SK-MEL-5 (cell line): ENCODE results near the gene YTHDC2. TPM values are rescaled to one million over a fixed set of nuclear protein-coding genes. Genes with fewer than 3 reads are reported as not detected.
A peak's percentile ranks its signal among the peaks of the same experiment; 100 is the strongest.
"Not testable (repeated sequence)": the region's sequence is repeated elsewhere in the genome, so short reads cannot be mapped to it uniquely, and the experiment has no call there.

ENCODE experiments used
- DNase-seq: peaks from one replicate; pipeline ENCODE4 v3.0.0-alpha.2; 2016; ENCODE audit warnings: low read depth, low spot score
- in situ Hi-C: cut with HindIII; loops from 2 replicates; pipeline ENCODE4 v1.10.0; 2016; ENCODE audit warnings: low sequenced_read_pairs, high pct_unique_total_duplicates, low pct_unique_long_range_greater_than_20kb
- total RNA-seq: library from RNA; depleted of rRNA; stranded (reverse); fragments of >200 nt; shearing (Covaris generic); gene quantifications from 2 replicates; pipeline ENCODE4 v1.2.3, GENCODE V29; 2014

Gene YTHDC2
- total RNA-seq, 1 experiment from 2014 or later, result 15.3 TPM

GRCh38 chr5:113572716-113573115 is 59.2 kb downstream of the YTHDC2 start:
- in situ Hi-C loops, result no loop called here
- DNase-seq, result no peak

- in situ Hi-C loops, result no loop called here
- DNase-seq, result no peak
Measured at GRCh38 chr5:113574417-113574816, 60.9 kb downstream of the YTHDC2 start.

GRCh38 chr5:113575074-113575473 is 61.6 kb downstream of the YTHDC2 start:
- in situ Hi-C loops, result no loop called here
- DNase-seq, result no peak

- no peak for DNase-seq
- in situ Hi-C loops, result no loop called here
Measured at GRCh38 chr5:113578091-113578490, 64.6 kb downstream of the YTHDC2 start.

DNA sequence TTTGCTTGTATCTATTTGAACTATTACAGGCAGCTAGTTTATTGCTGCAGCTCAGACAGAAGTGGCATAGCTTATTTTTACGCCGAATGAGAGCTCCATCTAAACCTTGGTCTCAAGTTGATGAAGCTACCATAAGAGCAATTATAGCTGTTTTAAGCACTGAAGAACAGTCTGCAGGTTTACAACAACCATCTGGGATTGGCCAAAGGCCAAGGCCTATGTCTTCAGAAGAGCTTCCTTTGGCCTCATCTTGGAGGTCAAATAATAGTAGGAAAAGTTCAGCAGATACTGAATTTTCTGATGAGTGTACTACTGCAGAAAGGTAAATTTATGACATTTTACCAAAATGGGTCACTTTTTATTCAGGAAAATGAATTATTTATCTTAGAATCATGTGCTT is 67.9 kb downstream of the YTHDC2 start:
- in situ Hi-C loops, result no loop called here
- no peak for DNase-seq

DNA sequence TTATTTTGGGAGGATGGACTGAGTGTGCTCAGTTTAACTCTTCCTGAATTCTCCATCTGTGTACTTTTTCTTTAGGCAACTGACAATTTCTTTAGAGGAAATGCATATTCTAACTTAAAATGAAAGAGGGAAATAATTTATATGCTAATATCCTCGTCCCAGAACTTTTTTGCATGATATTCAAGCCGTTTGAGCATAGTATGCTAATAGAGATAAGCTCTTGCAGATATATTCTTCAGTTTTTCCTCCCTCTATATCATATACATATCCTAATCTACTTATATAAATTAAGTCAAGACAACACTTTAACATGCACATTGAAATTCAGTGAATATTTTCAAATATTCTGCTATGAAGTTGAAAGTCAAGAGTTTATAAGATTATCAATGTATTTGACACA is 84.7 kb downstream of the YTHDC2 start:
- in situ Hi-C loops, result no loop called here
- DNase-seq, result no peak

DNA sequence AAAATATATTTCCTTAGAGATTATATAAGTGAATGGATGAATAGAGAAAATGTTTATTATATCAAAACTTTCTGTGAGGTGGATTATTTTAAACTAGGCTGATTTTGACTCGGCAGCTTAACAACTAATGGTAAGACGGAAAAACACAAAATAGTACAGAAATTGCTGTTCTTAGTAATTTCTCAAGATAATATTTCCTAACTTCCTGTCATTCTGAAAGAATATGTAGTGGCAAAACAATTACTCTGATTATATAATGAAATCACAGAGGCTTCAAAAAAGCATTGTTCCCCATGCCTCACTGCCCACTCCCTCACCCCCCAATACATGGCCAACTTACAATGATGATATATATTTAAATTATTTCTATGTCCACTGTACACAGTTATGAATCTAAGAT is 85.4 kb downstream of the YTHDC2 start:
- no peak for DNase-seq
- in situ Hi-C loops, result no loop called here

DNA sequence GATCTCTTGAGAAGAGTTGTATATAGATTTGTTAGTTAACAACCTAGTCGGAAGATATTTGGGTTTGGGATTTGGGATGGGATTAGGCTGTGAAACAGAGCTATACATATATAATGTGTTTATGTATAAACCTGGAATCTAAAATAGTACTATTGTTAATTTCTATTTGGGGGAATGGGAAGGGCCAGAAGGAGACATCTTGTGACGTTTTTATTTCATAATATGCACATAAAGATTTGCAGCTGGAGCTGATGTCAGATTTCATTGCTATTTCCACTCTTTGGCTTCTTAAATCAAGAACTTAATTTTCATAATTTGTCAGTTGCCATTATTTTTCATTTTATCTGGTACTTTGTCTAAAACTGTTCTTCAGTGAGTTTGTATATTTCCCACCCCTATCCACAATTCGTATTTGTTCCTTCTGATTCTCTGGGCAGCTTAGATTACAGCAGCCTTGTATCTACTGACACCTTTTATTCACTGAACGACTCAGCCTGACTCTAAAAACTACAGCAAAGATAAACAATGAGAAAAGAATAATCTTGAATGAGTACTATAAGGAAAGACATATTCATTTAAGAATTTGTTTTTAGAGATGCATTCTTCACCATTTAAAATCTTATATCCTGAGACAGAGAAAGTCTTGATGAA is 86.9 kb downstream of the YTHDC2 start:
- in situ Hi-C loops, result no loop called here
- no peak for DNase-seq

GRCh38 chr5:113601423-113601822 is 87.9 kb downstream of the YTHDC2 start:
- in situ Hi-C loops, result no loop called here
- no peak for DNase-seq

DNA sequence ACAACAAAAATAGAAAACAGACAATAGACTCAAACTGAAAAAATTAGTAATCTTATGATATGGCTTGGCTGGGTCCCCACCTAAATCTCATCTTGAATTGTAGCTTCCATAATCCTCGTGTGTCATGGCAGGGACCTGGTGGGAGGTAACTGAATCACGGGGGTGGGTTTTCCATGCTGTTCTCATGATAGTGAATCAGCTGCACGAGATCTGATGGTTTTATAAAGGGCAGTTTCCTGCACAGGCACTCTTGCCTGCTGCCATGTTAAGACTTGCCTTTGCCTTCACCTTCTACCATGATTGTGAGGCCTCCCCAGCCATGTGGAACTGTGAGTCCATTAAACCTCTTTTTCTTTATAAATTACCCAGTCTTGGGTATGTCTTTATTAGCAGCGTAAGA is 89.8 kb downstream of the YTHDC2 start:
- in situ Hi-C loops, DNase-seq: not testable (repeated sequence)

GRCh38 chr5:113606298-113607134 is 93.0 kb downstream of the YTHDC2 start:
- in situ Hi-C loops, result no loop called here
- DNase-seq, result peak; percentile 85

- in situ Hi-C loops, result no loop called here
- no peak for DNase-seq
Measured at GRCh38 chr5:113607361-113607760, 93.9 kb downstream of the YTHDC2 start.

DNA sequence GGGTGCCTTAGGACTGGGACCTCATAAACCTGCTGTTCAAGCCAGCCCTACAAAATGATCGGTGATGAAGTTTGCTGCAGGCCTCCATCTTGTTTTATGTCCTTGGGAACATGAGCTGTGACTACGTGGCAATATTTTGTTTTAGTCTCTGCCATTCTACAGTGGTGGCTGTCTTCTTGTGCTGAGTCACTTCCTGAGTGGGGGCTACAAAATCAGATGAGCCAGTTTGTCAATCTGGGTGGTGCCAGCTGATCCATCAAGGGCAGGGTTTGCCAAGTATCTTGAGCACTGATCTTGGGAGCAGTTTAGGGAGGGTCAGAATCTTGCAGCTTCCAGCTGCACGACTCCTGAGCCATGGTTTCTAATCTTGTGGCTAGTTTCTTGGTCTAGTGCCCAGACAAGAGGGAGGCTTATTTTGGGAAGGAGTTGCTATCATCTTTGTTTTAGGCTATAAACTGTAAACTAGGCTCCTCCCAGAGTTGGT is 94.7 kb downstream of the YTHDC2 start:
- in situ Hi-C loops, result no loop called here
- DNase-seq, result no peak

DNA sequence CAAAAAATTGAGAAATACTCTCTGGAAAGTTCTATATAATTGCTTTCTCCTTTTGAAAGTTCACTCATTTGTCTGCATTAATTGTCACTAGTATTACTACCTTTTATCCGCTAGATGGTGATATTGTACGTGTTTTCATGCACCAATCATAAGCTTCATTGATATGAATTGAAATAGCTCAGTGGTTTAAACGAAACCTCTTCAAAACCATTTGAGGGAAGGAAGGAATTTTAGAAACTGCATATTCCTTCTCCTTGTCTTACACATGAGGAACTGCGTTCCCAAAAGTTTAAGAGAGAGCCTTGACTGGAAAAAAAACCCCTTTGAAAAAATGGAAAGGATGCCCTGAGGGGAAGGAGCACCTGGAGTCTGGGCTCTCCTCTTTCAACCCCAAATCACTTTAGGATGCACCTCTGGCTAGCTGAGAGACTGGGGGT is 98.6 kb downstream of the YTHDC2 start:
- DNase-seq, result peak; percentile 64
- in situ Hi-C loops, result no loop called here

- in situ Hi-C loops, result no loop called here
- no peak for DNase-seq
Measured at GRCh38 chr5:113614191-113614590, 100.7 kb downstream of the YTHDC2 start.

GRCh38 chr5:113615708-113616107 is 102.2 kb downstream of the YTHDC2 start:
- in situ Hi-C loops, result no loop called here
- no peak for DNase-seq

- no peak for DNase-seq
- in situ Hi-C loops, result no loop called here
Measured at GRCh38 chr5:113617191-113617796, 103.8 kb downstream of the YTHDC2 start.

DNA sequence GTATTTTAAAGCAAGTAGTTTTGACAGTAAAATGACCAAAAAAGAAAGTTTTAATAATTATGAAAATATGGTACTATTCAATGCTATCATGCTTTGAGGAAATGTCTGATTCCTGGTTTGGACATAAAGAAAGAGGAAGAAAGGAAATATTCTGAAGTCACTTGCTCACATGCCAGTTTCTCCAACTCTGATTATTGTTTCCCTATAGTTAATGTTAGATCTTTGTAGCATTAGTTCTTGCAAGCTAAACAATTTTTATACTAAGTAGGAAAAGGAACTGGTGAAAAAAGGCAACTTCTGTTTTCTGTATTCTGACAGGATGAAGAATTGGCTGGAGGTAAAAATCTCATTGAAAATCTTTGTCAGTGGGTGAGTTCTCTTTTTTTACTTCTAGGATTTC is 119.5 kb downstream of the YTHDC2 start:
- in situ Hi-C loops, result no loop called here
- no peak for DNase-seq

- in situ Hi-C loops, result no loop called here
- DNase-seq, result no peak
Measured at GRCh38 chr5:113634957-113635356, 121.5 kb downstream of the YTHDC2 start.
